Dedifferentiated amniotic fluid mesenchymal stem cell (primary cell): ENCODE results near the gene EYA4.

Source experiments
- DNase-seq: peaks from one replicate; pipeline ENCODE4 v3.0.0-alpha.2; 2016; ENCODE audit errors: extremely low spot score

The EYA4 gene

GRCh38 chr6:133289733-133290306 lies 48.7 kb downstream of the EYA4 start:
- DNase-seq, result no peak

DNA sequence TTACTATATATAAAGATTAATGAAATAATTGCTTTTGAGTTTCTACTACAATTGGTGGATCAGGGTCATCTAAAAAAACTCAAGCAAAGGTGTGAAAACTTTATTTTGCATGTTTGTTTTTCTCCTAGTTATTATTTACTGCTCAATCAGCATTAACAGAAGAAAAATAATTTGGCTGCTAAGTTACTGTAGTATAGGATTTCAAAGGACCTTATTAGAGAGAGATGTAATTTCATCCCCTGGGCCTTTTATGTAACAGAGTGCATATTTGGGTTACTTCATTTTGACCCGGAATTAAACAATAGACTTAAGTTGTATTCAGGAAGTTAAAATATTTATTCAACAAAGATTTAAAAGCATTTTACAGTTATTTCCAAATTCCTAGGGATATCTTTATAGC lies 49.8 kb downstream of the EYA4 start:
- DNase-seq, result no peak

- DNase-seq, result peak; percentile 30
Measured at GRCh38 chr6:133291671-133292070, 50.5 kb downstream of the EYA4 start.

DNA sequence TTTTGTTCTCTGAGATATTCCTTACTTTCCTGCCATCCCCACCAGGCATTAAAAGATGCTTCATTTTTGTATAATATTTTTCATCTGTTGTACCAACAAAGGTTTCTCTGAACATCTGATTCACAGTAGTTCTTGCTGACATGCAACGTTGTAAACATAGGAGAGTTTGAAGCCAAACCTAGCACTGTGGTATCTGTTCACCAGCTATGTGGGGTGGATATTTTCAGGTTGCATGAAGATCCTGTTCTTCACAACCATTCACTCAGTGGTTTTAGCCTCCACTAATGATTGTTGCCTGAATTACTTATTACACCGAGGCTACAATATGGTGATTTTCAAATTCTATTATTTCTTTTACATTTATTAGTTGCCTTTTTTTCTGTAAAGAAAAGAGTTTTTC lies 56.5 kb downstream of the EYA4 start:
- DNase-seq, result no peak

GRCh38 chr6:133298335-133298734 lies 57.2 kb downstream of the EYA4 start:
- DNase-seq, result no peak

DNA sequence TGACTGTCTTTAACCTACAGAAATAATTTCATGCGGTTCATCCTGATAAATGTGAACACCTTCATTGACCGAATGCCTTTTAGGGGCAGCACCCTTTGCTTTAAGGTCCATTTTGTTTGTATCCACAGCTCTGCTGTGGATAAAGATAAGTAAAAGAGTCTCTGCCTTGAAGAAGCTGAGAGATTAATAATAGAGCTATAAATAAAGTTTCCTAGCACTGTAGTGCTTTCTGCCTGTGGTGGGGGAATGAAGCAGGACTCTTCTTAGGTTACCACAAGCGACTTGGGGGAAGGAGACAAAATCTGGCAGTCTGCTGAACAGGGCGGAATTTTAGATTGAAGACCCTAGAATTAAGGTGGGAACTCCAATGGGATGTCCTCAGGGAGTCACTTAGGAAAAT lies 57.6 kb downstream of the EYA4 start:
- no peak for DNase-seq

GRCh38 chr6:133300896-133301295 lies 59.7 kb downstream of the EYA4 start:
- DNase-seq, result no peak

DNA sequence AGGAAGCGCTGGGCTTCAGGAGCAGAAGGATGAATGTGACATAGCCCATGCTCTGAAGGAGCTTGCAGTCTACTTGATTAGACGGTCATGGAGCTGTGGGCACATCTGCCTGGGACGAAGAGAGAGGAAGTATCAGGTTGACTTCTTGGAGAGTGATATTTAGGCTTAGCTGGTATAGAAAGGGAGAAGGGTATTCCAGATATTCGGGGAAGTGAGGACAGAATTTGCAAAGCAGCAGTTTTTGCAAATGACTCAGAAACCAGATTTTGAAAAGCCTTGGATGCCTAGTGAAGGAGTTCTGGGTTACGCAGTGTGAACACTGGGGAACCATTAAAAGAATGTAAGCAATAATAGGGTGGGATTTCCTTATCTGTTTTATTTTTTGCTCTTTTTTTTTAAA lies 60.7 kb downstream of the EYA4 start:
- DNase-seq, result no peak

GRCh38 chr6:133306931-133307330 lies 65.8 kb downstream of the EYA4 start:
- no peak for DNase-seq

GRCh38 chr6:133309579-133309978 lies 68.4 kb downstream of the EYA4 start:
- DNase-seq, result no peak

- DNase-seq, result no peak
Measured at GRCh38 chr6:133312006-133312405, 70.8 kb downstream of the EYA4 start.

- no peak for DNase-seq
Measured at GRCh38 chr6:133313068-133313467, 71.9 kb downstream of the EYA4 start.

- DNase-seq, result no peak
Measured at GRCh38 chr6:133314947-133315346, 73.8 kb downstream of the EYA4 start.

GRCh38 chr6:133315811-133316210 lies 74.7 kb downstream of the EYA4 start:
- no peak for DNase-seq

DNA sequence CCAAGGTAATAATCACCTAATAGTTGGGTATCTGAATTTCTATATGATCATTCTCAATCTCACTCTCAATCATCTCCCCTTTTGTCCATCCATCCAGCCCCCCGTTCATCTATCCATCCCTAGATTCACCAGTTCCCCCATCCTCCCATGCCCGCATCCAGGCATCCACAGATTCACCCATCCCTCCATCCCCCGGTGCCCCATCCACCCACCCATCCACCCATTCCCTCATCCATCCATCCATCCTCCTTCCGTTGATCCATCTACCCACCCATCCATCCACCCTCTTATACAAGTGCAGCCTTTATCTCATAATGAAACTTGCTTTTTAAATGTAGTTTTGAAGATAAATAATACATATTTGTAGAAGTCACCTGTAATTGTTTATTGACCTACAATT lies 76.5 kb downstream of the EYA4 start:
- no peak for DNase-seq

DNA sequence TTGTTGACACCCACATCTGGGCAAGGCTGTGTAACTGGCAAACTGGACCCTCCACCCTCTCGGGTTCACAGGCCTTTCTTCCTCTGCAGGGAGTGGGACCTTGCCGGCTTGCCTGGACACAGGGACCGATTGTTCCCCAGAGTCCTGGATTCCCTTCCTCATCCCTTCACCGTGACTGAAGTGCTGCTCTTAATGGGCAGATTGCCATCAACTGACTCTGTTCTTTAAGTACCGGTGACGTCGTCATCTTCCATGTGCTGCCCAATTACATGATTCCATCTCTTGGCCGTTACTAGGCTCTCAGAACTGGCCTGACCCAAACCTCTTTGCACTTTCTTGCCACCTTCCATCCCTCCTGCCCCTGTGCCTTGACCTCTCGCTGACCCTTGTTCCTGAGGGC lies 85.4 kb downstream of the EYA4 start:
- no peak for DNase-seq

GRCh38 chr6:133333852-133334251 lies 92.7 kb downstream of the EYA4 start:
- DNase-seq, result no peak

- no peak for DNase-seq
Measured at GRCh38 chr6:133337308-133337707, 96.2 kb downstream of the EYA4 start.

DNA sequence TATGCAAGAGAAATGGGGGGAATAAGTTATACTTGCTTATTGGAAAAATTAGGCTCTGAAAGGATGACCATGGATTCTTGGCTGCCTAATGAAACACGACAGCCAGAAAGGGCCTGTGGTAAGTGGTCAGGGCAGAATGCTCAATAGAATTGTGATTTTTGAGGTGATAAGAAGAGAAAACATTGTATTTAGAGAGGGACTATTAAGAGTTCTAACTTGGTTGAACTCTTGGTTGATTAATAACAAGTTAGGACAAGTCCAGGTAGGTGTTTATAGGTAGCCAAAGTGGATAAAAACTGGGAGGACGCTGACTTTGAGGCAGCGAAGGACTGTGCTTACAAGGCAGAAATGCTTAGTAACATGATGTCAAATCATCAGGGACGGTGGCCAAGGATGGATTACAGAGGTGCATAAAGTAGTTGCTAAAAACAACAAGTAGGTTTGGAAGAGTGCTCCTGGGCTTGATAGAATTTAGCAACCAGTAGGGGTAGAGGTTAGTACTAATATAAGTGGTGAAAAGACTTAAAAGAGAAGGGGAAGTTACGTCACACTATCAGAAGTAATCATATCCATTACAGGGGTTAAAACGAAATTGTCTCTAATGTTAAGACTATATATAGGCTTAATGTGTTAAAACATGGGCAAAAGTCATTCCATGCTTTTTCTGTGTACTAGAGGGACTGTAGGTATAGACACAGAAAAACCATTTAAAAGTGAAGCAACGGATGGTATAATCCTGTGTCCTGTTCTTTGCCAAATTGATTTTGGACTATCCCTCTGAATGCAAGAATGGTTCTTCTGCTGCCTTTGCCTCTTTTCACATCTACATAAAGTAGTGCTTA lies 98.6 kb downstream of the EYA4 start:
- no peak for DNase-seq

DNA sequence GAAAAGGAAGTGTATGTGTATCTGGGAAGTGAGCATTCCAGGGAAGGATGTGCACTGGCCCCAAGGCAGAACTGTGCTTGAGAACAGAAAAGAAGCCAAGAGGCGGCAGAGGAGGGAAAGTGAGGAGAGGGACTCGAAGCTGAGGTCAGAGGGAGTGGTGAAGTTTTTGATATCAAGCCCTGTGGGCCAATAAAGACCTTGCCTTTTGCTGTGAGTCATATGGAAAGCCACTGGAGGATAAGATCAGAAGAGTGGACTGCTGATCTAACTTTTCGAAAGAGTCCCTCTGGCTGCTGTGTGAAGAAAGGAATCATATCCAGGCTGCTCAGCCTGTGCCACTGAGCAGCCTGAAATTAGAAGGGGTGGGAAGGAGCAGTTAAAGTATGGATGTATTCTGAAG lies 99.4 kb downstream of the EYA4 start:
- peak; percentile 50 for DNase-seq

DNA sequence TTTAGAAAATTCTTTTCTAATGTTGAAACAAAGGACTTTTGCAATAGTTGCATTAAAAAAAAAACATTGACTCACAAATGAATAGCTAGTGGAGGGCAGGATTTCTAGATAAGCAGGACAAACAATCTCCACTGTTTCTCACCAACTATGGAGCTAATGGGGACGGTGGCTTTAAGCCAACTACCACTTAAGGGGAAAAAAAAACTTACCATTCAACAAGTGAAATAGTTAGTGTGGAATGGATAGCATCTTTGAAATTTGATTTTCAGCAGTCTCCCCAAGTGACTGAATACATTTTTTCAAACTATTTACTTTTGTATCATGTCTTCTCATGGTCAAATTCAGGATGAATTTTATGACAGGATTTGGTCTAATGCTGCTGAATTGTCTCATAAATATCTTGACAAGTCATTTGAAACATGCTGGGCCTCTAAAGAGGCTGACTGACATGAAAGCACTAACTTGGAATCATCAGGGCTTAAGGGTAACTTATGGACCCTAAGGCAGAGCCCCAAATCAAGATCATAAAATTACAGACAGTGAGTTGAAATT lies 100.5 kb downstream of the EYA4 start:
- DNase-seq, result peak; percentile 75

DNA sequence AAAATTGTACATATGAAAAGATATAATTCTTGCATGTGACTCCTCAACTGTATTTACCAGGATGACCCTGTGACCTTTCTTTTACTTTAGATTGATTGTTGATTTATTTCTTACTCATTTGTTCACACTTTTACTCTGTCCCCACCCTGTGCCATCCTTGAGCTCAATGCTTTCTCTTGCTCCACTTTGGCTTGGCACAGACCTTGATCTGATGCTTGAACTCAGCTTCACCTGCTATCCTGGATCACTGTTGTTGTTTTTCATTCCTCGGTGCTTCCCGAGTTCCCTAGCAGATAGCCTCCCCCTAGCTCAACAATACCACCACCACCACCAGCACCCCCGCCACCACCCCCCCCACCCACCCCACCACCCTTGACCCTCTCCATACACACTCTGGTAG lies 102.1 kb downstream of the EYA4 start:
- DNase-seq, result no peak

GRCh38 chr6:133348846-133349245 lies 107.7 kb downstream of the EYA4 start:
- no peak for DNase-seq
